K562 (cell line): ENCODE data around the gene BCL2L1. TPM values are rescaled to one million over a fixed set of nuclear protein-coding genes. Genes with fewer than 3 reads are reported as not detected.

Experiments used
- ATAC-seq: fragments of 200-7000 bp; cut with Tn5 transposase; 3 replicates; pipeline ENCODE4 v1.9.1; 2020; ENCODE audit warnings: moderate library complexity
- BruUV-seq: library from RNA; stranded (reverse); fragments of 400-500 nt; replicated peaks from 2 replicates; lab custom pipeline; 2021; lab: Mats Ljungman, UMichigan
- CTCF ChIA-PET: fragments of 300-600 bp; formaldehyde crosslinking; extraction: SDS; loops from one replicate; lab custom pipeline; 2021; ENCODE audit warnings: low intra/inter-chr PET ratio; lab: Yijun Ruan, JAX
- POLR2A ChIA-PET: fragments of 300-600, 350-650 bp; sonication (Branson Sonifier 250); formaldehyde crosslinking; extraction: SDS; loops from one replicate; lab custom pipeline; 2021; ENCODE audit warnings: antibody characterized with exemption, inconsistent platforms; lab: Yijun Ruan, JAX
- DNase-seq, 4 experiments: peaks; one replicate each; pipeline versions ENCODE4 v3.0.0 to v3.0.0-alpha.2; 2011 to 2018; ENCODE audit warnings: low spot score in 3 of 4, mixed read lengths in 3 of 4; ENCODE audit errors: extremely low read depth in 1 of 4
- FAIRE-seq: peaks from 2 replicates; lab custom pipeline; 2011; peaks lifted over from hg19 to GRCh38; lab: Jason Lieb, UNC
- H2AFZ ChIP-seq: 2 replicates; pipeline ENCODE4 v1.6.0; 2011; ENCODE audit warnings: low read depth, low read length, control low read depth, inconsistent platforms
- H3K27ac ChIP-seq: fragments of 200-600 bp; 3 replicates; pipeline ENCODE4 v1.8.0; 2011; ENCODE audit warnings: low read depth, mild to moderate bottlenecking, control low read depth, inconsistent platforms, low read length, moderate library complexity, mixed read lengths; ENCODE audit errors: extremely low read depth
- H3K27me3 ChIP-seq, 2 experiments: fragments of 300-600 bp in 1 of 2; 2 replicates in 1 of 2; 3 replicates in 1 of 2; pipeline versions ENCODE4 v1.6.0 to v1.8.0; 2011; ENCODE audit warnings: inconsistent platforms in 2 of 2, low read length in 2 of 2, mild to moderate bottlenecking in 1 of 2, mixed read lengths in 1 of 2, moderate library complexity in 1 of 2; ENCODE audit not compliant: control insufficient read depth in 2 of 2, insufficient read depth in 2 of 2
- H3K36me3 ChIP-seq: fragments of 300-600 bp; 3 replicates; pipeline ENCODE4 v1.8.0; 2011; ENCODE audit warnings: mild to moderate bottlenecking, low read length, inconsistent platforms; ENCODE audit not compliant: control insufficient read depth, insufficient read depth
- H3K4me1 ChIP-seq, 2 experiments: fragments of 200-600 bp in 1 of 2; replicated peaks in 1 of 2; 2 replicates in 1 of 2; 3 replicates in 1 of 2; pipeline versions ENCODE4 v1.5.1 to v1.8.0; 2011; ENCODE audit warnings: inconsistent platforms in 2 of 2, low read length in 2 of 2, mild to moderate bottlenecking in 1 of 2, mixed read lengths in 1 of 2, moderate library complexity in 1 of 2; ENCODE audit not compliant: control insufficient read depth in 2 of 2, insufficient read depth in 2 of 2
- H3K4me2 ChIP-seq: 2 replicates; pipeline ENCODE4 v1.6.1; 2011; ENCODE audit warnings: low read length, control low read depth, inconsistent platforms, mixed read lengths; ENCODE audit not compliant: insufficient read depth
- H3K4me3 ChIP-seq: fragments of 200-600 bp; sonication (generic), shearing (Covaris generic); 2 replicates; pipeline ENCODE4 v1.5.1; 2016; ENCODE audit warnings: control low read depth, inconsistent platforms
- H3K79me2 ChIP-seq: fragments of 200-600 bp; 3 replicates; pipeline ENCODE4 v1.8.0; 2011; ENCODE audit warnings: low read length, inconsistent platforms; ENCODE audit not compliant: control insufficient read depth, insufficient read depth
- H3K9ac ChIP-seq, 2 experiments: 2 replicates each; pipeline versions ENCODE4 v1.6.0 to v1.6.1; 2011; ENCODE audit warnings: low read depth in 2 of 2, low read length in 2 of 2, control low read depth in 1 of 2, inconsistent platforms in 1 of 2, mild to moderate bottlenecking in 1 of 2, mixed read lengths in 1 of 2; ENCODE audit not compliant: insufficient read depth in 1 of 2
- H3K9me1 ChIP-seq: one replicate; pipeline ENCODE4 v1.6.0; 2011; ENCODE audit warnings: inconsistent platforms, mild to moderate bottlenecking, low read length, moderate library complexity; ENCODE audit not compliant: control insufficient read depth, insufficient read depth
- H3K9me3 ChIP-seq: replicated peaks from 2 replicates; pipeline ENCODE4 v1.5.1; 2011; ENCODE audit warnings: low read depth, low read length, inconsistent platforms; ENCODE audit not compliant: control insufficient read depth, insufficient read depth
- H4K20me1 ChIP-seq: replicated peaks from 2 replicates; pipeline ENCODE4 v1.6.1; 2011; ENCODE audit warnings: low read length, inconsistent platforms, mixed read lengths; ENCODE audit not compliant: control insufficient read depth, insufficient read depth
- MAFK ChIP-seq: IDR thresholded peaks from 2 replicates; pipeline ENCODE4 v1.6.1; 2011; ENCODE audit warnings: low read length, improper control_type of control experiment
- POLR2G ChIP-seq: fragments of 200-400 bp; formaldehyde crosslinking; IDR thresholded peaks from 2 replicates; pipeline ENCODE4 v1.6.1; 2017; ENCODE audit warnings: low read depth, mild to moderate bottlenecking, antibody characterized with exemption, low read length, moderate library complexity
- RBBP5 ChIP-seq: fragments of 200-600 bp; sonication (generic); IDR thresholded peaks from 2 replicates; pipeline ENCODE4 v1.6.1; 2012; ENCODE audit warnings: borderline replicate concordance, mild to moderate bottlenecking, low read length, control low read depth, inconsistent platforms; ENCODE audit not compliant: insufficient read depth, poor library complexity, severe bottlenecking
- RUNX1 ChIP-seq: sonication (generic); IDR thresholded peaks from 2 replicates; pipeline ENCODE4 v1.6.1; 2016; ENCODE audit warnings: antibody characterized with exemption, low read depth
- SP2 ChIP-seq: IDR thresholded peaks from 2 replicates; pipeline ENCODE4 v1.6.1; 2011; ENCODE audit warnings: mild to moderate bottlenecking, low read depth, low read length, moderate library complexity; ENCODE audit not compliant: poor library complexity, severe bottlenecking; ENCODE audit errors: extremely low read depth
- TBL1XR1 ChIP-seq, 2 experiments: IDR thresholded peaks; 2 replicates each; pipeline ENCODE4 v1.6.1; 2012; ENCODE audit warnings: improper control_type of control experiment in 2 of 2, low read length in 2 of 2, mild to moderate bottlenecking in 1 of 2
- ZNF592 ChIP-seq: fragments of 450-650 bp; IDR thresholded peaks from 2 replicates; pipeline ENCODE4 v1.6.1; 2017; ENCODE audit warnings: antibody characterized with exemption, mild to moderate bottlenecking
- WGBS: fragments of 100-300 bp; shearing (Covaris generic); methylation state at CpG from one replicate; pipeline ENCODE4 v1.1.6; 2016; ENCODE audit warnings: low coverage, mixed read lengths; ENCODE audit not compliant: insufficient coverage; ENCODE audit errors: missing lambda C conversion rate; 5-methylcytosine and 5-hydroxymethylcytosine counted together
- in situ Hi-C: fragments of 300-500 bp; cut with MboI; formaldehyde crosslinking; loops from 4 replicates; pipeline ENCODE4 v1.15.0; 2018; ENCODE audit warnings: inconsistent platforms, mixed read lengths
- intact Hi-C: fragments of 100-400 bp; cut with micrococcal nuclease; formaldehyde crosslinking; loops from 2 replicates; pipeline ENCODE4 v1.14.2; 2022
- polyA plus RNA-seq, 8 experiments: library from polyadenylated mRNA; depleted of rRNA in 4 of 8; stranded (reverse) in 5 of 8; unstranded in 3 of 8; fragments of >200 nt; fragmentation: Nextera tagmentation in 2 of 8; fragmentation: Illumina TruSeq in 1 of 8; extraction: Ambion mirVana in 2 of 8; extraction: Trizol in 1 of 8; gene quantifications; 2 replicates each; pipeline versions ENCODE4 v1.2.1 to v1.2.3, GENCODE V29; 2011 to 2014; ENCODE audit warnings: inconsistent platforms in 1 of 8, missing spikeins in 1 of 8
- total RNA-seq, 7 experiments: library from RNA; depleted of rRNA in 6 of 7; stranded (reverse); fragments of >200 nt in 6 of 7; fragmentation: Illumina TruSeq in 2 of 7; extraction: Trizol in 2 of 7; gene quantifications; 2 replicates each; pipeline versions ENCODE4 v1.2.1 to v1.2.3, GENCODE V29; 2011 to 2021; ENCODE audit warnings: low replicate concordance in 1 of 7
- TF ChIP-seq, protein P1 (sequence below): fragments of 450-650 bp; IDR thresholded peaks from 2 replicates; pipeline ENCODE4 v1.6.1; 2014; ENCODE audit warnings: low read depth, mild to moderate bottlenecking, moderate library complexity, borderline replicate concordance

The BCL2L1 gene
- total and polyA plus RNA-seq, 9 of the 15 experiments (the other 6 are each of a cell fraction or from before 2014, with no cell fraction given), result 3.3 to 182 (median 120) TPM

GRCh38 chr20:31665753-31666152 is 56.9 kb downstream of the BCL2L1 start:
- no peak overlapping the region for H3K4me2 ChIP-seq

DNA sequence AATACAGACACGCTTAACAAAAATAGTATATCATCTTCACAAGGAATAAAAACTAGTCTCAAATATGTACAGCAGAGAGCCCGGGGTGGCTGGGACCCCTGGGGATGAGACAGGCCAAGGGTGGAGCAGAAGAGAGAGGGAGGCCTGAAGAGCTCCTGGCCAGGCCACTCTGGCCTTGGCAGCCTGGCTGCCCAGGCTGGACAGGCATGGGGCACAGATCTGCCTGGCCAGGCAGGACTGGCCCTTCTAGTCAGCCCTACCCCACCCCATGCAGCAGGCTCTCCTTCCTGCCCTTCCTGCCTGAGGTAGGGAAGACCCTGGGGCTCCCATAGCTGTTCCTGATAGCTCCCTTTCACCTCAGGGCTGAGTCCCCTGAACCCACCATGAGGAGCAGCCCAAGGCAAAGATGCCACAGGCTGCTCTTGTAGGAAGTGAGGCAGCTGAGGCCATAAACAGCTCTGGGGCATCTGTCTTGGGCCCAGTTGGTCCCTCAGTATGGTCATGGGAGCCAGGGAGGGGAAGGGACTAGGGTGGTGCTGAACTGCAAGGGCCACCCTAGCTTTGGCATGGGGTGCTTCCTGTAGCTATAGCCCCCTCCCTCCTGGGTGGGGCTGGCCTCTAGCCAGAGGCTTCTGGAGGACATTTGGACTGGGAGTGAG is 57.8 kb downstream of the BCL2L1 start:
- Histone ChIP-seq H3K27me3 (no peaks in the 10 kb centered on the region), H2AFZ (no peak overlapping the region), H3K4me2 (no peak overlapping the region), H3K4me3 (no peak overlapping the region), H3K79me2 (peaks cover 57% of the 10 kb centered on the region), H3K4me1 (peaks cover 76 to 77% of the 10 kb centered on the region in 2 experiments), H3K9me3 (no peaks in the 10 kb centered on the region), H3K27ac (peak overlapping the region; percentile 67), H4K20me1 (no peaks in the 10 kb centered on the region), H3K9ac (peak overlapping the region in 1 of 2 experiments; percentile 88; a peak in 2 of 4 replicates), H3K36me3 (peaks cover 60% of the 10 kb centered on the region), H3K9me1 (no peaks in the 10 kb centered on the region)
- ATAC-seq, result no peak
- intact Hi-C loops, result no loop called here
- peak in 2 of 4 experiments; percentile 9 to 21 for DNase-seq
- in situ Hi-C loops, result loop anchor here (10.0 kb wide), 1 partner anchor 60 kb away; the partner anchor contains the start of gene BCL2L1
- WGBS, result 73% methylated on average over 2 of the region's 2 CpGs
- no TSS peak for BruUV-seq
- ChIA-PET CTCF (interaction anchor here (0.6 kb wide), 1 partner anchor 59 kb away, joined by 3 read pairs; no protein-coding TSS in a partner anchor), POLR2A (interaction anchor here (0.5 to 2.3 kb wide), 7 partner anchors 11 to 174 kb away, joined by 3 to 18 read pairs (median 3); no protein-coding TSS in a partner anchor)
- no peak for FAIRE-seq
- TF ChIP-seq POLR2G (peak; percentile 58; the same call in 1 of the 2 replicates), SP2 (no peak), TBL1XR1 (IDR thresholded peaks at IDR 0.05; ENCODE audit: low read length in 2 of 2) (no peak), ZNF592 (peak; percentile 67; the same call in 1 of the 2 replicates), MAFK (no peak)
- TF ChIP-seq, protein P1, sequence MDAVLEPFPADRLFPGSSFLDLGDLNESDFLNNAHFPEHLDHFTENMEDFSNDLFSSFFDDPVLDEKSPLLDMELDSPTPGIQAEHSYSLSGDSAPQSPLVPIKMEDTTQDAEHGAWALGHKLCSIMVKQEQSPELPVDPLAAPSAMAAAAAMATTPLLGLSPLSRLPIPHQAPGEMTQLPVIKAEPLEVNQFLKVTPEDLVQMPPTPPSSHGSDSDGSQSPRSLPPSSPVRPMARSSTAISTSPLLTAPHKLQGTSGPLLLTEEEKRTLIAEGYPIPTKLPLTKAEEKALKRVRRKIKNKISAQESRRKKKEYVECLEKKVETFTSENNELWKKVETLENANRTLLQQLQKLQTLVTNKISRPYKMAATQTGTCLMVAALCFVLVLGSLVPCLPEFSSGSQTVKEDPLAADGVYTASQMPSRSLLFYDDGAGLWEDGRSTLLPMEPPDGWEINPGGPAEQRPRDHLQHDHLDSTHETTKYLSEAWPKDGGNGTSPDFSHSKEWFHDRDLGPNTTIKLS, result no peak

More at GRCh38 chr20:31665753-31666152, 56.9 kb downstream of the BCL2L1 start:
- DNase-seq, result no peak
- intact Hi-C loops (no loop called here), in situ Hi-C loops (loop anchor here (10.0 kb wide), 1 partner anchor 59 kb away; the partner anchor contains the start of gene BCL2L1)
- H3K27ac ChIP-seq, result no peak overlapping the region; the same call in 2 of the 3 replicates
- peaks cover 66% of the 10 kb centered on the region for H3K79me2 ChIP-seq
- no peak overlapping the region for H3K4me3 ChIP-seq
- WGBS, result 97% methylated on average over 10 of the region's 10 CpGs
- H3K27me3 ChIP-seq, result no peaks in the 10 kb centered on the region
- no peak for ATAC-seq
- H3K9me1 ChIP-seq, result no peaks in the 10 kb centered on the region
- ChIA-PET CTCF (interaction anchor here (0.6 kb wide), 1 partner anchor 60 kb away, joined by 3 read pairs; no protein-coding TSS in a partner anchor), POLR2A (interaction anchor here (2.3 kb wide), 1 partner anchor 10 kb away, joined by 18 read pairs; no protein-coding TSS in a partner anchor)
- peak; percentile 12 for TF ChIP-seq RBBP5
- TF ChIP-seq RUNX1, result no peak
- peak overlapping the region in 1 of 2 experiments; percentile 51; a peak in 2 of 4 replicates for H3K9ac ChIP-seq
- no peaks in the 10 kb centered on the region for H4K20me1 ChIP-seq
- FAIRE-seq, result no peak
- BruUV-seq, result no TSS peak
- no peaks in the 10 kb centered on the region for H3K9me3 ChIP-seq
- H3K4me1 ChIP-seq, result peaks cover 81 to 82% of the 10 kb centered on the region in 2 experiments
- H2AFZ ChIP-seq, result no peak overlapping the region
- peaks cover 69% of the 10 kb centered on the region for H3K36me3 ChIP-seq
